IPS-NIHi7 (cell line): ENCODE data around the gene ANKRD53.
A peak's percentile ranks its signal among the peaks of the same experiment; 100 is the strongest.
"Not testable (repeated sequence)": the region's sequence is repeated elsewhere in the genome, so short reads cannot be mapped to it uniquely, and the experiment has no call there.

Experiments used
- DNase-seq: peaks from one replicate; pipeline ENCODE4 v3.0.0; 2012; ENCODE audit warnings: mixed read lengths; ENCODE audit errors: extremely low spot score

Gene ANKRD53

GRCh38 chr2:70988726-70989648 is 10.6 kb downstream of the ANKRD53 start:
- DNase-seq = no peak

GRCh38 chr2:70990216-70990615 is 11.8 kb downstream of the ANKRD53 start:
- no peak for DNase-seq

GRCh38 chr2:70991142-70991541 is 12.7 kb downstream of the ANKRD53 start:
- no peak for DNase-seq

GRCh38 chr2:70991742-70992141 is 13.3 kb downstream of the ANKRD53 start:
- no peak for DNase-seq

GRCh38 chr2:70992945-70993853 is 14.8 kb downstream of the ANKRD53 start:
- DNase-seq = peak; percentile 1

- peak; percentile 20 for DNase-seq
These were observed 15.7 kb downstream of the ANKRD53 start for GRCh38 chr2:70994009-70994698.

GRCh38 chr2:70994699-70995425 is 16.4 kb downstream of the ANKRD53 start, which contains the start of gene TEX261:
Gene TEX261, minus strand, starts transcription at chr2:70994873. Its CDS starts 116 bp downstream, at chr2:70994757.
- DNase-seq = peak; percentile 95

- peak; percentile 46 for DNase-seq
These were observed 16.9 kb downstream of the ANKRD53 start for GRCh38 chr2:70995426-70995729.

- DNase-seq = not testable (repeated sequence)
These were observed 20.5 kb downstream of the ANKRD53 start for GRCh38 chr2:70998885-70999284.

- DNase-seq = no peak
These were observed 20.9 kb downstream of the ANKRD53 start for GRCh38 chr2:70999362-70999761.

GRCh38 chr2:70999931-71000330 is 21.5 kb downstream of the ANKRD53 start:
- not testable (repeated sequence) for DNase-seq

GRCh38 chr2:71000780-71001591 is 22.6 kb downstream of the ANKRD53 start:
- peak; percentile 79 for DNase-seq

- DNase-seq = no peak
These were observed 23.1 kb downstream of the ANKRD53 start for GRCh38 chr2:71001592-71001927.

GRCh38 chr2:71001981-71002570 is 23.6 kb downstream of the ANKRD53 start:
- DNase-seq = peak; percentile 68

GRCh38 chr2:71003396-71003795 is 25.0 kb downstream of the ANKRD53 start:
- no peak for DNase-seq

- DNase-seq = no peak
These were observed 25.7 kb downstream of the ANKRD53 start for GRCh38 chr2:71003966-71004755.

GRCh38 chr2:71004857-71005256 is 26.4 kb downstream of the ANKRD53 start:
- DNase-seq = no peak

- no peak for DNase-seq
These were observed 27.1 kb downstream of the ANKRD53 start for GRCh38 chr2:71005271-71006202.
